GM19438 (cell line): ENCODE measurements around the gene GHRL.
"Not testable (repeated sequence)": the region's sequence is repeated elsewhere in the genome, so short reads cannot be mapped to it uniquely, and the experiment has no call there.

Experiments
- ATAC-seq: cut with Tn5 transposase; IDR thresholded peaks from one replicate; pipeline ENCODE4 v1.9.1; 2021; ENCODE audit warnings: low read depth; ENCODE audit not compliant: unreplicated experiment

The GHRL gene

GRCh38 chr3:10279384-10280176, 13.2 kb downstream of the GHRL start:
- ATAC-seq: no peak

- no peak for ATAC-seq
Observed at GRCh38 chr3:10278501-10278900, 14.2 kb downstream of the GHRL start.

GRCh38 chr3:10277115-10277625, 15.6 kb downstream of the GHRL start:
- no peak for ATAC-seq

GRCh38 chr3:10274601-10275000, 18.1 kb downstream of the GHRL start:
- ATAC-seq: no peak

- ATAC-seq: no peak
Observed at GRCh38 chr3:10273702-10274305, 18.9 kb downstream of the GHRL start.

GRCh38 chr3:10272977-10273376, 19.8 kb downstream of the GHRL start:
- ATAC-seq: no peak

- ATAC-seq: not testable (repeated sequence)
Observed at GRCh38 chr3:10272476-10272875, 20.3 kb downstream of the GHRL start.

- no peak for ATAC-seq
Observed at GRCh38 chr3:10269443-10269842, 23.3 kb downstream of the GHRL start.

- ATAC-seq: no peak
Observed at GRCh38 chr3:10268930-10269329, 23.8 kb downstream of the GHRL start.

GRCh38 chr3:10268116-10268515, 24.6 kb downstream of the GHRL start:
- no peak for ATAC-seq

GRCh38 chr3:10266936-10267335, 25.8 kb downstream of the GHRL start:
- not testable (repeated sequence) for ATAC-seq

- ATAC-seq: no peak
Observed at GRCh38 chr3:10265833-10266232, 26.9 kb downstream of the GHRL start.

- ATAC-seq: no peak
Observed at GRCh38 chr3:10263646-10264363, 28.9 kb downstream of the GHRL start.

- no peak for ATAC-seq
Observed at GRCh38 chr3:10262027-10262426, 30.7 kb downstream of the GHRL start.

GRCh38 chr3:10260211-10260701, 32.5 kb downstream of the GHRL start:
- ATAC-seq: no peak

GRCh38 chr3:10259798-10260197, 32.9 kb downstream of the GHRL start:
- no peak for ATAC-seq

GRCh38 chr3:10259036-10259435, 33.7 kb downstream of the GHRL start:
- ATAC-seq: no peak

- no peak for ATAC-seq
Observed at GRCh38 chr3:10255835-10256234, 36.9 kb downstream of the GHRL start.

- ATAC-seq: no peak
Observed at GRCh38 chr3:10253731-10254130, 39.0 kb downstream of the GHRL start.

- no peak for ATAC-seq
Observed at GRCh38 chr3:10251006-10251405, 41.7 kb downstream of the GHRL start.

- no peak for ATAC-seq
Observed at GRCh38 chr3:10249833-10250232, 42.9 kb downstream of the GHRL start.
